Loucy (cell line): ENCODE data around the gene TECTB.

ENCODE experiments used
- CTCF ChIP-seq: fragments of 200-600 bp; sonication (generic); conservative IDR thresholded peaks from 2 replicates; pipeline ENCODE4 v1.5.1; 2014; ENCODE audit warnings: mild to moderate bottlenecking, antibody characterized with exemption, low read length
- EZH2phosphoT487 ChIP-seq: fragments of 200-600 bp; IDR thresholded peaks from 2 replicates; pipeline ENCODE4 v1.6.1; 2018; ENCODE audit warnings: antibody characterized with exemption, mild to moderate bottlenecking, moderate library complexity, borderline replicate concordance

GRCh38 chr10:112260831-112261230 is 22.4 kb upstream of the TECTB start:
- TF ChIP-seq CTCF (no peak), EZH2phosphoT487 (no peak)
